ENCODE data around the gene ADGRV1.

Gene ADGRV1, protein sequence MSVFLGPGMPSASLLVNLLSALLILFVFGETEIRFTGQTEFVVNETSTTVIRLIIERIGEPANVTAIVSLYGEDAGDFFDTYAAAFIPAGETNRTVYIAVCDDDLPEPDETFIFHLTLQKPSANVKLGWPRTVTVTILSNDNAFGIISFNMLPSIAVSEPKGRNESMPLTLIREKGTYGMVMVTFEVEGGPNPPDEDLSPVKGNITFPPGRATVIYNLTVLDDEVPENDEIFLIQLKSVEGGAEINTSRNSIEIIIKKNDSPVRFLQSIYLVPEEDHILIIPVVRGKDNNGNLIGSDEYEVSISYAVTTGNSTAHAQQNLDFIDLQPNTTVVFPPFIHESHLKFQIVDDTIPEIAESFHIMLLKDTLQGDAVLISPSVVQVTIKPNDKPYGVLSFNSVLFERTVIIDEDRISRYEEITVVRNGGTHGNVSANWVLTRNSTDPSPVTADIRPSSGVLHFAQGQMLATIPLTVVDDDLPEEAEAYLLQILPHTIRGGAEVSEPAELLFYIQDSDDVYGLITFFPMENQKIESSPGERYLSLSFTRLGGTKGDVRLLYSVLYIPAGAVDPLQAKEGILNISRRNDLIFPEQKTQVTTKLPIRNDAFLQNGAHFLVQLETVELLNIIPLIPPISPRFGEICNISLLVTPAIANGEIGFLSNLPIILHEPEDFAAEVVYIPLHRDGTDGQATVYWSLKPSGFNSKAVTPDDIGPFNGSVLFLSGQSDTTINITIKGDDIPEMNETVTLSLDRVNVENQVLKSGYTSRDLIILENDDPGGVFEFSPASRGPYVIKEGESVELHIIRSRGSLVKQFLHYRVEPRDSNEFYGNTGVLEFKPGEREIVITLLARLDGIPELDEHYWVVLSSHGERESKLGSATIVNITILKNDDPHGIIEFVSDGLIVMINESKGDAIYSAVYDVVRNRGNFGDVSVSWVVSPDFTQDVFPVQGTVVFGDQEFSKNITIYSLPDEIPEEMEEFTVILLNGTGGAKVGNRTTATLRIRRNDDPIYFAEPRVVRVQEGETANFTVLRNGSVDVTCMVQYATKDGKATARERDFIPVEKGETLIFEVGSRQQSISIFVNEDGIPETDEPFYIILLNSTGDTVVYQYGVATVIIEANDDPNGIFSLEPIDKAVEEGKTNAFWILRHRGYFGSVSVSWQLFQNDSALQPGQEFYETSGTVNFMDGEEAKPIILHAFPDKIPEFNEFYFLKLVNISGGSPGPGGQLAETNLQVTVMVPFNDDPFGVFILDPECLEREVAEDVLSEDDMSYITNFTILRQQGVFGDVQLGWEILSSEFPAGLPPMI (N-terminal part only)

DNA sequence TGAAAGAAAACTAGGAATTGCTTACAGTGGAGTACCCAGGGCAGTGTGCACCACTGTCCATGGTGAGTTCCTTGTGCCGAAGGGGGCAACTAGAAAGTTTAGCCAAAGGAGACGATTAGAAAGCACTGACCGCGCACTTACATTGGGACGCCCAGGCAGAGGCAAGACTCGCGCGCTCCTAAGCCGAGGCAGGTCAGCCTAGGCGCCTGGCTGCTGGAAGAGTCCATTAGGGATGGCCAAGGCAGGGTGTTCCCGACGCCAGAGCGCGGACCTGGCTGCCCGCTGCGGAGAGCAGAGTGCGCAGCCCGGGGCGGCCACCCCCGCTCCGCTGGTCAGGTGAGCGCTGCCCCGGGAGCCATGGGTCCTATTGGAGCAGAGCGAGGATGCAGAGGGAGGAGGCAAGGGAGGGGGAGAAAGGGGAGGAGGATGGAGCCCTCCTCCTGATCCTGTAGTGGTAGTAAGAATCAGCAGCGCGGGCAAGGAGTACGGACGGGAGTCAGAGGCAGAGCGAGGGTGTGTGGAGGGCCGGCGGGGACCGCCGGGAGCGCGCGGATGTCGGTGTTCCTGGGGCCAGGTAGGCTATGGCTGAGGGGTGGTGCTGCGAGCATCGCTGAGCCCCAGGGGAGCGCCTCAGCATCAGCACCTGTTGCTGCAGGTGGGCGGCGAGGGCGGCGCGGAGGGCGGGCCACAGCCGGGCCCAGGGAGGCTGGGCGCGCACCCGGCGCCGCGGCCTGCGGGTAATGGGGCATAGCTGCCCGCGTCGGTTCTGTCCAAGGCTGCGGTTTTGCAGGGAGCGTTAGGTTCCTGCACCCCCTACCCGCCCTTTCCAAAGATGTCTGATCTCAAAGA is at the start of gene ADGRV1:
Gene ADGRV1, plus strand, starts transcription at position 454 of the 849 bp plus-strand sequence. Its CDS starts 99 bp downstream, at position 553.
- no peak for DNase-seq (ENCODE audit: low read depth)

DNA sequence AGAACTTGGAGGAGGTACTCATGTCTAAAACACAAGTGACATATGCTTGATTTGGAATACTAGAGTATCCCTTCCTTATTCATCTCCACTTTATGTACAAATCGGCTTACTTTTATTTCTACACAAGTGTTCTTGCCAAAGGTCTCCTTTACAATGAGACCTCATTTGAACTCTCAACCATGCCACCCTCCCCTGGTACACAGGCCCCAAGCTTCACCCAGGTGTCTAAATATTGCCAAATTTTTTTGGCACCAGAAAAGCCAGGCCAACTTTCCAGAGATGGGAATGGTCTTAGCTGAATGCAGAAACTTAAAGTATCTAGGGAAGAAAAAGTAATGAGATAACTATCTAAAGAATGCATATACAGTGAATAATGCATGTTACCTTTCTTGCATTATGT is 48.2 kb upstream of the ADGRV1 start:
- no peak for DNase-seq (ENCODE audit: low read depth)

DNA sequence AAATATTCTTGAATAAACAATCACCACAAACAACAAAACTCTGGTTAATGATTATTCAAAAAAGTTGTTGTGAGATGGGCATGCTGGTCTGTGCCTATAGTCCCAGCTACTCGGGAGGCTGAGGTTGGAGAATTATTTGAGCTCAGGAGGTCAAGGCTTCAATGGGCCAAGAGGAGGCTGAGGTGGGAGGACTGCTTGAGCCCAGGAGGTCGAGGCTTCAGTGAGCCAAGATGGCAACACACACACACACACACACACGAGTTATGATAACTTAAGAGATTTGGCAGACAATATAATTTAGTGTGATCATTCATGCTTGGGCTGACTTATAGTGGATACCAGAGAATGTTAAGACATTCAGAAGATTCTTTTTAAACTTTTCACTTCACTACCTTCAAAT is 44.1 kb upstream of the ADGRV1 start:
- DNase-seq (ENCODE audit: low read depth), result no peak

DNA sequence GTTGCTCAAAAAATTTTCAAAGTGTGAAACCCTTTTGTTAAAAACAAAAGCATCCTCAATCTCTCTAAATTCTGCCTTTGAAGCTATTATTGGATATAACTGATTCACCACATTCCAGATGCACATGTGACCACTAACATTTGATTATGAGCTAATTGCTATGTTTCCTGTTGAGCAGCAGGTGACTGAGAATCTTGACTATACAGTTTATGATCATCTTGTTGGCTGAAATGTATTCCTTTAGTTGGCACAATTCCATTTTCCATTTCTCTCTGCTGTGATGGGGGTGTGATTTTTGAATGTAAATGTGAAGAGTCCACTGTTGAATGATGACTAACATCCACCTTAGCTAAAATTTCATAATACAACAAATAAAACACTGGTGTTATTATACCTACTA is 39.9 kb upstream of the ADGRV1 start:
- no peak for DNase-seq (ENCODE audit: low read depth)

DNA sequence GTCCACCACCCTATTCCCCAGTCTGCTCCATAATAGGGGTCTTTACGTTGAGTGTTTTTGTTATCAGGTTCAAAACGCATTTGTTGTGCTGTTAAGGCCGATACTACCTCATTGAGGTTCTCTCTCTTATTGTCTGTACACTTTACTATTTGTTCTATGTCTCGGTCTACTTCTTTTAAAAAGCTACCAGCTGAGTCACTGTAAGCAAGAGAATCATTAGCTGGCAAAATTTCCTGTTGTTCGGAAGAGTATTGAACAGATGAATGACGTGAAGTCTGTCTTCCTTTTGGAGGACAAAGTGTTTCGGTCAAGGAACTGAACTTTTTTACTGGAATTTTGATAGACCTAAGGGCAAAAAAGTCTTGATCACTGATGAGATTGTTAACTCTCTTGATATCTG is 39.5 kb upstream of the ADGRV1 start:
- DNase-seq (ENCODE audit: low read depth), result no peak

DNA sequence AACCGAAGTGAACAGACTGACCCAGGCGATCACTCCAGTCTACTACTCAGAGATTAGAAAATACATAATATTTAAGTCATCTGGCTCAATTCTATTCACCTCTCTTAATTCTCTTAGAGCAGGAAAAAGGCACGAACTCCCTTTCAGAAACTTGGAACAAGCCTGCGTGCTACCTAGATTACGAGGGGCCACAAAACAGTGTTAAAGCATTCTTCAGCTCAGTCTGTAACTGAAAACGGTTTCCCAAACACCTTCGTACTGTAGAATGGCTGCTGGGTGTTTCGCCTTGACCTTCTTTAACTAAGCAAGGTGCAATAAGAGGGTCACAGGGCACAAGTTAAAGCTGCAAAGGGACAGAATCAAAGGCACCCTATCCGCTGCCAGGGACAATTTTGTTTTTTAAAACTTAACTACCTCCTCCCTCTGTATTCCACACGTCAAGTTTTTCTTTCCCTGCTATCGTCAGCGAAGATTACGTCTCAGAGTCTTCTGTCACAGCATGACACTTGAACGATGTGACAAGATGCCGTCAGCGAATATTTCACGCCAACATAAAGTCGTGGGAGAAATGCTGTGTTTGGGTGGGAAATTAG is 29.9 kb upstream of the ADGRV1 start:
- no peak for DNase-seq (ENCODE audit: low read depth)

DNA sequence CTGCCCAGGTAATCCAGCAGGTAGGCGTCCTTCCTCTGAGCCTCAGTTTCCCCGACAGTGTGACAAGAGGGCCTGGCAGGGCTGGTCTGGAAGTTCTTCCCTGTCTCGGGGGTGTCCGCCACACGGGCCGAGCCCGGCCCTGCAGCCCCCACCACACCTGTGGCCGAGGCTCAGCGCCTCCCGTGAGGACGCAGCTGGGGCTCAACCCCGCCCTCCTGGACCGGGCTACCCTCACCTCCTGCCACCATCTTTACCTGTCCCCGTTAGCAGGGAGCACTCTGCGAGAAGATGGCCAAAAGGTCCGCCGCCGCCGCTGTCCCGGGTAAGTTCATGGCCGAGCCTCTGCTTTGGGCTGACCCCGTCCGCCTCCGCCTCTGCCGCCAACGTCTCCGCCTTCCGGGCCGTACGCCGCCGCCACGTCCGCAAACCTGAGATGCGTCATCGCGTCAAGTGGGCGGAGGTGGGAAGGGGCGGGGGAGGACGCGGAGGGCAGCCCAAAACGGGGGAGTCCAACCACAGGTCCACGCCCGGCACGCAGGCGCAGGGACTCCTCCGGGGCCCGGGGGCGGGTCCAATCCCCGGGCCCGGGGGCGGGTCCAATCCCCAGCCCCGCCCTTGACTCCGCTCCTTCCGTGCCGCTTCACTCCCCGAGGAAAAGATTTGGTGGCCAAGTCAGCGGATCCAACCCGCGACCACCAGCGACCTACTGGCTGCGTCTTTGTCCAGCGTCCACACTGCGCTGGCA is 29.2 kb upstream of the ADGRV1 start, which contains the start of gene LYSMD3:
Gene LYSMD3, minus strand, starts transcription at position 391 of the 745 bp plus-strand sequence. CDS start 4,295 bp downstream, outside the sequence.
- DNase-seq (ENCODE audit: low read depth), result peak; percentile 97

DNA sequence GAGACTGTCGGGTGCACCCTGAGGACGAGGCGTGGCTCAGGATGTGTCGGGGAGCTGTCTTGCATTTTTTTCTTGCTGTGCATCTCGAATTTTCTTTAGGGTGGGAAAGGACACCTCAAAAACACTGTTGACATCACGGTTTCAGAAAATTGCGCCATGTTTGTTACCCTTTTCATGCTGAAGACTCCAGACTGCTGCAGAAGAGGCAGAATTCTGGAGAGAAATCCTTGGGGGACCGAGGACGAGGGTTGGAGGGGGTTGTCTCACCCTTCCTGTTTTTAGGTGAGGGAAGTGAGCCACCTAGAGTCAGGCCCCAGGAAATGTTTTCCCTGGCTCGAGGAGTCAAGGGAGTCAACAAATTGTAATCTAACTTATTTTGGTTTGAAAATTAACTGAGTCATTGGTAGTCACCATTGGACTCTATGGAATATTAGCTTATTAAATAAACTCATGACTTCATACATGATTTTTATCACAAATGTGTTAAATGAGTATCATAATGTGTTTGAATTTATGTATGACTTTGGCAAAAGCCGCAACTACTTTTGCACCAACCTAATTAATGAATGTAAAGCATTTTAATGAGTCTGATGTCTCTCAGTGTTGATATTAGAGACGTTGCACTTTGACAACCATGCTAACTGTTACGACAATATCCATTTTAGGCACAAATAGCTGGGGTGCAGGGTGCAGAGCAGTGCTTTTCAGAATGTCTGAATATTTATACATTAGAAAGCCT is 28.5 kb upstream of the ADGRV1 start:
- peak; percentile 32 for DNase-seq (ENCODE audit: low read depth)

DNA sequence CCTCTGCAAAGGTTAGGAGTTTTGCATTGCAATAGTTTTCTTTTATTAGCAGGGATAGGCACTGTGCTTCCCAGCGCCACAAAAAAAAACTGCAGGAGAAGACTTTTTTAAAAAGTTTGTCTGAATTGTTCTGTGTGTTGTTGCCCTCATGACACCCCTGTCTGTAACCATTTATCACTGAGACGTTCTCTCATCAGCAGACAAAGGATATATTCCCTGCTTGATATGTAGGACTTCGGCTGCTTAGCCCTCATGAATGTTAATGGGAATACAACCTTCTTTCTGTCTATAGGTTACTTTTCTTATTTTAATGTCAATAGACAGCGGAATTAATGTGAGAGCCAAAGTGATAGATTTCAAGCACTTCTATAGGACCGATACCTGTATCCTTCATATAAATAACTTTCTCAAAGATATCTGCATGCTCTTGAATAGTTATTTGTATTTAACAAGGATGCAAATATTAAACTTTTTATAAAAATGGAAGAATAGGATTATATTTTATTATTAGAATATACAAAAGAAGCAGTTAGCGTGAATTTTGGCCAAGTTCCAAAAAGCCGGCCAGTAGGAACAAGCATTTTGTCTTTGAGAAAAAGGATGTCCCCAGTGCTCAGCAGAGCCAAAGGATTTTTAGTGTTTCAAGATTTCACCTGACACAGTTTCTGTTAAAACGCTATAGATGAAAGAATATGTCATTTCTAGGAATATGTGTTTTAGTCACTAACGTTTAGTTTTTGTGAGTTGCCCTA is 27.7 kb upstream of the ADGRV1 start:
- no peak for DNase-seq (ENCODE audit: low read depth)

DNA sequence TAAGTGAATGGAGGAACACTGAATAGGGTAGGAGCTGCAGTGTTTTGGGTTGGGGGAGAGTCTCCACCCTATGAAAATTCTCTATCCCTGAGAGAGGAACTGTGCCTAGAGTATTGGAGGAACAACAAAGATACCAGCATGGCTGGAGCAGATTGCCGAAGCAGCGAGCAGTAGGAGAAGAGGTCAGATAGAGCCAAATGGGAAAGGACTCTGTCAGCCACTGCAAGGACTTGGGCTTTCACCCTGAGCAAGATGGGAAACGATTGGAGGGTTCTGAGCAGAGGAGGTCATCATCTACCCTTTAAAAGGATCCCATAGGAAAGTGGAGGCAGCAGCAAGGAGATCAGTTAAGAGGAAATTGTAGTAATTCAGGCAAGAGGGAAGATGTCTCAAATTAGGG is 24.8 kb upstream of the ADGRV1 start:
- no peak for DNase-seq (ENCODE audit: low read depth)

DNA sequence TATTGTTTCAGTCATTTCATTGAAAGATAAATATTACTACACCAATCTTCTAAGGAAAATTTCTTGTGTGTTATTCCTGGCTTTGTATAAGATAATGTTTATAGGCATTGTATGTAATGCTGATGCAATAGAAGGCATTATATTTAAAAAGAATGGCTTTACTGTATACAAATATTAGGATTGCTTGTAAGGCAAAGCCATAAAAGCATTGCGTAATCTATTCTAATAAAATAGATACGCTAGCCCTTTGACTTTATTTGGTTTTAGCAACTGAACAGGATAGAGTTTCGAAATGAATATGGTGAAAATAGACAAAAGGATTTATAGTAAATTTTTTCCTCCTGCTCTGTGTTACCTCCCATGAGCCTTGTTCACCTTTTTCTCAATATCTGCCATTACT is 23.7 kb upstream of the ADGRV1 start:
- DNase-seq (ENCODE audit: low read depth), result no peak

DNA sequence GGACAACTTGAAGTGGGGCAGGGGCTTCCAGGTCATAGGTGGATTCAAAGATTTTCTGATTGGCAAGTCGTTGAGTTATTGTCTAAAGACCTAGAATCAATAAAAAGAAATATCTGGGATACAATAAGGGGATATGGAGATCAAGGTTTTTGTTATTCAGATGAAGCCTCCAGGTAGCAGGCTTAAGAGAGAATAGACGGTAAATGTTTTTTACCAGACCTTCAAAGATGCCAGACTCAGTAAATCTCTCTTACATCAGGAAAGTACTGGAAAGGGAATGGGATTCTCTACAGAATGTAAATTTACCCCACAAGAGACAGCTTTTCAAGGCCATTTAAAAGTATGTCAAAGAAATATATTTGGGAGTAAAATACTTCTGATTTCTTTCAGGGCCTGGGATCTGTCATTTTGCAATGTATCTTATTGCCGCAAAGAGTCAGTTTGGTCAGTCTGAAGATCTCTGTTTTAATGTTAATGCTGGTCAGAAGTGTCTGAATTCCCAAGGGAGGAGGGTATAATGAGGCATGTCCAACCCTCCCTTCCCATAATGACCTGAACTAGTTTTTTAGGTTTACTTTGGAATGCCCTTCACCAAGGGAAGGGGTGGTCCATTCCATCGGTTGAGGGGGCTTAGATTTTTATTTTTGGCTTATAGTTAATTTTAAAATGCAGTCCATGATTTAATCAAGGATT is 15.6 kb upstream of the ADGRV1 start:
- DNase-seq (ENCODE audit: low read depth), result no peak

DNA sequence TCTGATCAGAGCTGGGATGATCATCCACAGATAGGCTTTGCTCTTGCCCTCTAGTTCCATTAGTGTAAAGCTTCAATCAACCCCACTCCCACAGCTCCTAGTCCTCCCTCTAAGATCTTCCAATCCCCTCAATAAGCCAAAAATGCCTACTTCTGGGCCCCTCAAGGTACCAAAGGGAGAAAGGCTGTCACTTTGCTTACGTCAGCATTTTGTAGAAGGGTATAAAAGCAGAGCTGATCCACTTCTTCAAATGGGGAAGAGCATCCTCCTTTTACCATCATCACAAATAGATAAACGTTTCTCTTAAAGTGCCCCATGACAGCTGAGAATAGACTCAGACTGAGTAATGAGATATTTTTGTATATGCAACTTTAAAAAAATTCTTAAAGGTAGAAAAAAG is 13.1 kb upstream of the ADGRV1 start:
- DNase-seq (ENCODE audit: low read depth), result no peak

DNA sequence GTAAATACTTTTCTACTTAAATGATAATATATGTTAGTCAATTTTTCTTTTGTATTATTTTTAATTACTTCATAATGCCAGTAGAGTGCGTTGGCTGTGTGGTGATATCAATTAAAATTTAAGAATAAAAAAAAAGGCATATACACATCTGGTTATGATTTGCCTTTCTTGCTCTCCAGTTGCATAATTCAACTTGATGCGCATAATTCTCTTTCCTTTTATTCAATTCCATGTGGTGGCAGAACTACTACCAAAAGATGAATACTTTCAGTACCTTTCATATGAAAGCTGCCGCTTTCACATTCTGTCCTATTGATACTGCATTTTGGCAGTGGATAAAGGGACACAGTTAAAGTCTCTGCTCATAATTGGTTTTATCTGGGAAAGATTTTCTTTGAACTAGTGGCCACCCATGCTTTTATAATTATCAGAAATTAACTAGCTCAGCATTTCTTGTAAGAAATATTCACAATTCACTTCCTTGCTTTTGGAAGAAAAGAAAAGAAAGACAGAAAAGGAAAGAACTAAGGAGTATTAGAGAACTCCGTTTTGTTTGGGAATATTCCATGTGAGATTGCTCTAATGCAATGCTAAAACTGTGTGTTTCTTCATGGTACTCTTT is 12.3 kb upstream of the ADGRV1 start:
- DNase-seq (ENCODE audit: low read depth), result no peak

DNA sequence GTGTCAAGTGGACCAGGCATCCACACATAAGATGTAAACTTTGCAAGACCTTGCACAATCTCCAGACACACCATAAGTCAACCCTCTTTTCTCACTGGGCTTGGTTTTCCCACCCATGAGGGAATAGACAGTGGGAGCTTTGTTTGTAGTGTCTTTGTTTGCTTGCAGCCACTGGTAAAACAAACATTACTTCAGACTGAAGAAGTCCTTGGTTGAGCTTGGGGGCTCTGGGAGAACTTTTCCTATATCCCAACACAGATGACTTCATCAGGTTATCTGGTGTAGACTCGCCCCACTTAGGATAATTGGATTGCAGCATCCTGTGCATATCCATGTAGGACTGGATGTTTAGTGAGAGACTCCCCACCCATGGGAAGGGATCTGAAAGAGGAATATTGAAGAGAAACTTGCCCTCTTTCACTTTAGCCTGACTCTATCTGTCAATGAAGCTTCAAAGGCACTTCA is 11.5 kb upstream of the ADGRV1 start:
- no peak for DNase-seq (ENCODE audit: low read depth)

DNA sequence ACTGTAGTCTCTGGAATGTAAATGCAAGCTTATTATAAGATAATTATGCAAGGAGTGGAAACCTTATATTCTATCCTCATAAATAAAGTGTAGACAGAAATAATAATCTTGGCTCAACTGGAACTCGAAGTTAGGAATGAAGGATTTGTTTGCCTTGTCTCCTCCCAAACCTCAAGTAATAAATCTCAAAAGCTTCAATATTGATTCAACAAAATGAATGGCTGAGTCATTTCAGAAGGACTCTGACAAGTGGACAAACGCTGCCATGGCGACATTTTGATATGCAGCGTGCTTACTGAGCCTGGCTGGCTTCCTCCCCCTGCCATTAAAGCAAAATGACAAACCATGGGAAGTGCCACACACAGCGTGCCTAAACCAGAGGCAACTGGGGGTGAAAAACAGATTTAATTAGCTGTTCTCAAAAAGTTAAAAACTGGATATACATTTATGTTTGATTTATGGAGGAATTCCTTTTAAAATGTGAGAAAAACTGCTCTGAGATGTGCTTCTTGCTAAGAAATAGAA is 10.5 kb upstream of the ADGRV1 start:
- DNase-seq (ENCODE audit: low read depth), result no peak

DNA sequence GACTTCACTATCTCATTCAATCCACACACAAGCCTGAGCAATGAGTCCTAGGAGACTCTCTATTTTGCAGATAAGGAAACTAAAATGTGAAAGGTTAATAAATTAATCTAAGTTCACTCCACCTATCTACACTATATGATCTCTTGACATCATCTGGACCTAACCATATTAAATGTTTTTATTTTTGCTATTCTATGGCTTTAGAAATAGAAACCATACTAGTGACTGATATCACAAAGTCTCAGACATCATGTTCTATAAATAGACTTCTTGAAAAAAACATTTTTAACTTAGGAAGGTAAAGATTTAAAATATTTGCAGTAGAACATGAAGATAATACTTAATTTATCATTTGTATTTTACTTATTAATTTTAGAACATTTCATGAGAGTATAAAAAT is 9.4 kb upstream of the ADGRV1 start:
- DNase-seq (ENCODE audit: low read depth), result no peak

Measured in stimulated activated CD8-positive, alpha-beta memory T cell treated with anti-CD3 and anti-CD28 coated beads, Interleukin-4, amount 100 ng/mL, for 24 hours (primary cell).